Mucosa of rectum (tissue), 2 donors: Measurements from ENCODE around the gene DSCAM.

Experiments used
- H3K27ac ChIP-seq, 2 donors: one replicate each; pipeline ENCODE4 v1.7.0; 2013; ENCODE audit warnings: inconsistent platforms in 2 of 2, low read depth in 2 of 2, low read length in 2 of 2
- H3K27me3 ChIP-seq, 2 donors: one replicate each; pipeline ENCODE4 v1.7.0; 2013; ENCODE audit warnings: low read length in 2 of 2; ENCODE audit not compliant: control insufficient read depth in 2 of 2, insufficient read depth in 2 of 2
- H3K36me3 ChIP-seq, 2 donors: one replicate each; pipeline ENCODE4 v1.7.0; 2013; ENCODE audit warnings: low read length in 2 of 2; ENCODE audit not compliant: control insufficient read depth in 2 of 2, insufficient read depth in 2 of 2
- H3K4me1 ChIP-seq, 2 donors: one replicate each; pipeline ENCODE4 v1.7.0; 2013; ENCODE audit warnings: low read length in 2 of 2, mild to moderate bottlenecking in 1 of 2; ENCODE audit not compliant: control insufficient read depth in 2 of 2, insufficient read depth in 2 of 2
- H3K4me3 ChIP-seq, 2 donors: one replicate each; pipeline ENCODE4 v1.7.0; 2013; ENCODE audit warnings: low read length in 2 of 2
- H3K9ac ChIP-seq, 2 donors: one replicate each; pipeline ENCODE4 v1.7.0; 2013; ENCODE audit warnings: low read length in 2 of 2, low read depth in 1 of 2, mild to moderate bottlenecking in 1 of 2
- H3K9me3 ChIP-seq, 2 donors: one replicate each; pipeline ENCODE4 v1.7.0; 2013; ENCODE audit warnings: low read length in 2 of 2; ENCODE audit not compliant: control insufficient read depth in 2 of 2
- donor health status: healthy.
- donor health status: Normal muscosa, but diverticular disease.

The DSCAM gene

DNA sequence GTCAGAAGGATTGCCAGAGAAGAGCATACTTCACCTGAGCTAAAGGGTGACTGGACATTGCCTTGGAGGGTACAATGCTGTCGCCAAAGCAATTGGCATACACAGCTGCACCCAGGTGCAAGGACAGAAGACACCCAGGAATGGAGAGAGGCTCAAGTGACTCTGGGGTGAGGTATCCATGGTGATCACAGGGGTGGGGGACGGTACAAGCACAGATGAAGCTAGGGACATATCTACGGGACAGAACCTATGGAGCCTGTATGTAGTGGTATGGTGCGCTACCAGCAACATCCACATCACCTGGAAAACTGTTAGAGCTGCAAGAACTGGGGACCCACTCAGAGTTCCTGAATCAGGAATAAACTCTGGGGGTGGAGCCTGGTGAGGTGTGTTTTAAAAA is 693.6 kb downstream of the DSCAM start:
- Histone ChIP-seq H3K4me1 (no peaks in the 10 kb centered on the region), H3K4me3 (no peak overlapping the region), H3K9ac (no peak overlapping the region), H3K36me3 (no peaks in the 10 kb centered on the region), H3K27me3 (no peaks in the 10 kb centered on the region), H3K27ac (no peak overlapping the region), H3K9me3 (no peaks in the 10 kb centered on the region)

GRCh38 chr21:40152476-40152875 is 694.5 kb downstream of the DSCAM start:
- Histone ChIP-seq H3K4me3 (no peak overlapping the region), H3K9ac (no peak overlapping the region), H3K27ac (no peak overlapping the region), H3K27me3 (no peaks in the 10 kb centered on the region), H3K4me1 (no peaks in the 10 kb centered on the region), H3K9me3 (no peaks in the 10 kb centered on the region), H3K36me3 (no peaks in the 10 kb centered on the region)

GRCh38 chr21:40151611-40152010 is 695.3 kb downstream of the DSCAM start:
- no peaks in the 10 kb centered on the region for H3K36me3 ChIP-seq
- H3K9me3 ChIP-seq = no peaks in the 10 kb centered on the region
- H3K4me3 ChIP-seq = no peak overlapping the region
- no peaks in the 10 kb centered on the region for H3K4me1 ChIP-seq
- H3K9ac ChIP-seq = no peak overlapping the region
- H3K27ac ChIP-seq = no peak overlapping the region
- H3K27me3 ChIP-seq = no peaks in the 10 kb centered on the region

DNA sequence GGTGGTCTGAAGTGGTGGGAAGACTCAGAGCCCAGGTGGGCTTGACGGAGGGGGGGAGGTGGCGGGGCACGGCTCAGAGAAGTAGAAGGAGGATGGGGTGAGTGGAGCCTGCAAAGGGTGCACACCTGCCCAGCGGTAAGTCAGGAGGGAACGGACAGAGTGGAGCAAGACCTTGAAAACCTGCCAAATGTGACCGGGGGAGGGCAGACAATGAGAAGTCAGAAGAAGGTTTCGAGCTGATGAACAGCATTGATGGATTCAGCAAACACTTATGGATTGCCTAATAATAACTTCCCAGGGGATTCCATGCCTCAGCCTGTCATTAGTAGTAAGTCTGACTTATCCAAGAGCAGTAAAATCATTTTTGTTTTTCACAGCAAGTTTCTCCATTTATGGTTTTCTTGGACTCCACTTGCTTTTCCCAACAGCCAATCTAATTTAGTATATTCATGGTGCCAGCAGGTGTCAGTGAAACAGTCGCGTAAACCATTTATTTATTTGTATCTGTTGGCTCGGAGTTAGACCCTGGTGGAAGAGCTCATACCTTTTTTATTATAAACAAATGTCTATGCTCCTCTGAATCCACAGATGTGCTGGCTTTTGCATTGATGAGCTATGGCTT is 700.6 kb downstream of the DSCAM start:
- Histone ChIP-seq H3K4me3 (no peak overlapping the region), H3K9ac (no peak overlapping the region), H3K36me3 (no peaks in the 10 kb centered on the region), H3K9me3 (no peaks in the 10 kb centered on the region), H3K27ac (no peak overlapping the region), H3K4me1 (no peaks in the 10 kb centered on the region), H3K27me3 (no peaks in the 10 kb centered on the region)

DNA sequence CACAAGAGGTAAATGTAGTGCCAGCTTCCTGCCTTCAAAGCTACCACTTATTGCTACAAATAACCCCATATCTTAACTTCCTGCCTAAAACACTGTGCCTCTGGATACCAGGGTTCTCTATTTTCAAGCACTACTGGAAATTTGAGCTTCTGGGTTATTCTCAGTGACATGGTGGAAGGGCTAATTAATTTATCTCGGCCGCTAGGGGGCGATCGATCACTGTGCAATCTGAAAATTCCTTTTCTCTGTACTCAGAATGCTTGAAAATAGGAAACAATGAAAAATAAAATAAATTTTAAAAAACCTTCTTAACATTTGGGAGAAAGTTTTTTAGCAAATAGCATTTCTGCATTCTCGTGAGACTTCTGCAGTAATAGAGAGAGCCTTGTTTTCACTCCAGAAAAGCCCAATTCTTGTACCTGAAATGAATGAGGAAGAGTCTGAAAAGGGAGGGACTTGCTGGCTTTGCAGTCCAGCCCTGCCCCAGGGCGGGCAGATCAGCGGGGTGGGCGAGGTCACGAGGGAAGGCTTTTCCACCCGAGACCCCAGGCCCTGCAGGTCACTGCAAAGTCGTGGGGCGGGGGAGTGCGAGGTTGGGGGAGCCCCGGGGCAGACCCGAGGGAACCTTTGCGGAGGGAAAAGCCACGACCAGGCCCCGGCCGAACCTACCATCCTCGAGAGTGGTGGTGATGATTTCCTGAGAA is 703.0 kb downstream of the DSCAM start:
- no peak overlapping the region for H3K9ac ChIP-seq
- no peaks in the 10 kb centered on the region for H3K27me3 ChIP-seq
- no peak overlapping the region for H3K27ac ChIP-seq
- H3K9me3 ChIP-seq = no peaks in the 10 kb centered on the region
- H3K4me1 ChIP-seq = no peaks in the 10 kb centered on the region
- no peak overlapping the region for H3K4me3 ChIP-seq
- H3K36me3 ChIP-seq = no peaks in the 10 kb centered on the region

DNA sequence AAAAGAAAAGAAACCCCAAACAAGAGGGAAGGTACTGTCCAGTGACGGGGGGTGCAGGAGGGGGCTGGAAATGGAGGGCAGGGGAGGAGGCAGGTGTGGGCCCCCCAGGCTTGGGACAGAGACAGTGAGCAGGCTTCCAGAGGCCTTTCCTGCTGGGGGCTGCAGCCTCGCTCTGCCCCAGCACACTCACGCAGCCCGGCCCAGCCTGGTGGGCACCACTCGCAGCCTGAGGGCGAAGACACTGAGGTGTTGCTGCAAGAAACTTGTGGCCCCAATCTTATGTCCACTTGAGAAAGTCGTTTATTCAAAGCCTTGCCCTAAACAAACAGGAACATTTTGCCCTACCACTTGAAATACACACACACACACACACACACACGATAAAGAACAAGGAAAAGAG is 705.3 kb downstream of the DSCAM start:
- no peak overlapping the region for H3K27ac ChIP-seq
- H3K27me3 ChIP-seq = no peaks in the 10 kb centered on the region
- no peaks in the 10 kb centered on the region for H3K9me3 ChIP-seq
- no peak overlapping the region for H3K9ac ChIP-seq
- no peaks in the 10 kb centered on the region for H3K36me3 ChIP-seq
- H3K4me1 ChIP-seq = no peaks in the 10 kb centered on the region
- H3K4me3 ChIP-seq = no peak overlapping the region

GRCh38 chr21:40140675-40141074 is 706.3 kb downstream of the DSCAM start:
- Histone ChIP-seq H3K4me3 (no peak overlapping the region), H3K27ac (no peak overlapping the region), H3K9ac (no peak overlapping the region), H3K9me3 (no peaks in the 10 kb centered on the region), H3K4me1 (no peaks in the 10 kb centered on the region), H3K27me3 (no peaks in the 10 kb centered on the region), H3K36me3 (no peaks in the 10 kb centered on the region)

DNA sequence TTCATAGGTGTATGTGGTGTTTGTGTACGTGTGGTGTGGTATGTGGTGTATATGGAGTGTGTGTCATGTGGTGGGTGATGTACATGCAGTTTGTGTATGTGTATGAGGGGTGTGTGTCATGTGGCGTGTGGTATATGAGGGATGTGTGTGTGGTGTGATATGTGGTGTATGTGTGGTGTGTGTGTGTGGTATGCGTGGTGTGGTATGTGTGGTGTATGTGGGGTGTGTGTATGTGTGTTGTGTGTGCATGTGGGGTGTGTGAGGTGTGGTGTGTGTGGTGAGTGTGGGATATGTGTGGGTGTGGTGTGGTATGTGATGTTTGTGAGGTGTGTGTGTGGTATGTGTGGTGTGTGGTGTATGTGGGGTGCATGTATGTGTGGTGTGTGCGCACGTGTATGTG is 707.3 kb downstream of the DSCAM start:
- no peaks in the 10 kb centered on the region for H3K27me3 ChIP-seq
- no peaks in the 10 kb centered on the region for H3K36me3 ChIP-seq
- no peak overlapping the region for H3K9ac ChIP-seq
- no peaks in the 10 kb centered on the region for H3K4me1 ChIP-seq
- no peak overlapping the region for H3K27ac ChIP-seq
- H3K4me3 ChIP-seq = no peak overlapping the region
- H3K9me3 ChIP-seq = no peaks in the 10 kb centered on the region

DNA sequence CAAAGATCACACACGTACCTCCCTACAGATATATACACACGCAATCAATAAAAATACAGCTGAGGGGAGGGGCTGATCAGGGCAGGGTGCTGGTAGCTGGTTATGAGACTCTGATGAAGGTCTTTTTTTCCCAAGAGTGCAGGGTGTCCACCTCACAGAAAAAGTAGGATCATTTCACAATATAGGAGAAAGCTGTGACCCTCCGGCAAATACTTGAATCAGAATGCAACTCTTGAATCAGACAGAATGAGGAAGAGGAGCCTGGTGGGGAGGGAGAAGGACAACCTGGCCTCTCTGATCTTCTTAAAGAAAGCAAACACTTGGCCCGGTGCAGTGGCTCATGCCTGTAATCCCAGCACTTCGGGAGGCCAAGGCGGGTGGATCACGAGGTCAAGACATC is 710.4 kb downstream of the DSCAM start:
- Histone ChIP-seq H3K9ac (no peak overlapping the region), H3K4me3 (no peak overlapping the region), H3K9me3 (no peaks in the 10 kb centered on the region), H3K4me1 (no peaks in the 10 kb centered on the region), H3K36me3 (no peaks in the 10 kb centered on the region), H3K27me3 (no peaks in the 10 kb centered on the region), H3K27ac (no peak overlapping the region)

DNA sequence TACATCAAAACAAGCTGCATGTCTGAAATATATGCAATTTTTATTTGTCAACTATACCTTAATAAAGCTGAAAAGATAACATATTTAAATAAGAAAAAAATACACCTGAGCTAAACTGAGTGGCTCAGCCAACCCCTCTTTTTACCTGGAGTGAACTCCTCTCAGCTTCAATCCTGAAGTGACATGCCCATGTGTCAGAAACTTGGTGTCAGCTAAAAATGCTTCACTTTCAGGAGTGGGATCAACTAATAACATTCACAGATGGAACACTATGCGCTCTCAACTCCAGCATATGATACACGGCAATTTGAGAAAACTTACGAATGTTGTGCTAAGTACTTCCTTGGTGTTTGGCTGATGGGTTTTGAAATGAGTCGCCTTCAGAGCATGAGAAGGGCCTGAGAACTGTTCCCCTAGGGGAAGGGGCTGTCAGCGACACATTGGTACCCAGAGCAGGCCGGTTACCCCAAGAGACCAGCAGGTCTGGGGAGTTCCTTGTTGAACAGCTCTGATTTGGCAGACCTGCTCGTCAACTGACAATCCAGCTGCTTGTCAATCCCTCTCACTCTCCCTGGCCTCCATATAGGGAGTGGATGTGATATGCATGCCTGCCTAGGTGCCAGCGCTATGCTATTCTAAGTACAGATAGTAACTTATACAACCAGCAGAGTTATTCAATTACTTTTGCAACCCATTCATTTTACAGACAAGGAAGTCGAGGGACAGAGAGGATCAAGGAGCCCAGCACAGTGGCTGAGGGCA is 712.0 kb downstream of the DSCAM start:
- Histone ChIP-seq H3K27me3 (no peaks in the 10 kb centered on the region), H3K27ac (no peak overlapping the region), H3K4me1 (no peaks in the 10 kb centered on the region), H3K4me3 (no peak overlapping the region), H3K9me3 (no peaks in the 10 kb centered on the region), H3K9ac (no peak overlapping the region), H3K36me3 (no peaks in the 10 kb centered on the region)
